Measurements from ENCODE around the gene CACNA1S.
A peak's percentile ranks its signal among the peaks of the same experiment; 100 is the strongest.

The CACNA1S gene

GRCh38 chr1:201112173-201112731 is at the start of gene CACNA1S:
Gene CACNA1S (minus strand): TSS chr1:201112426. CDS start chr1:201112339, 87 bp downstream.
- FAIRE-seq (no peak), DNase-seq (ENCODE audit: insufficient read length, low spot score) (no peak)

- DNase-seq (ENCODE audit: insufficient read length, low spot score) (no peak), FAIRE-seq (no peak)
Observed at GRCh38 chr1:201157949-201158348, 45.7 kb upstream of the CACNA1S start.

- DNase-seq (ENCODE audit: insufficient read length, low spot score) (no peak), FAIRE-seq (no peak)
Observed at GRCh38 chr1:201156819-201157218, 44.6 kb upstream of the CACNA1S start.

- no peak for FAIRE-seq
- DNase-seq (ENCODE audit: insufficient read length, low spot score): no peak
Observed at GRCh38 chr1:201156346-201156745, 44.1 kb upstream of the CACNA1S start.

GRCh38 chr1:201155354-201155753 is 43.1 kb upstream of the CACNA1S start:
- FAIRE-seq: no peak
- no peak for DNase-seq (ENCODE audit: insufficient read length, low spot score)

- DNase-seq (ENCODE audit: insufficient read length, low spot score): peak; percentile 95
- FAIRE-seq: peak; percentile 87
Observed at GRCh38 chr1:201154389-201155165, 42.4 kb upstream of the CACNA1S start, which contains the start of gene TMEM9. Gene TMEM9 (minus strand): TSS chr1:201154474. CDS start chr1:201153923, 551 bp downstream.

GRCh38 chr1:201153474-201154388 is 41.5 kb upstream of the CACNA1S start:
- no peak for FAIRE-seq
- DNase-seq (ENCODE audit: insufficient read length, low spot score): peak; percentile 71

GRCh38 chr1:201149400-201149799 is 37.2 kb upstream of the CACNA1S start:
- DNase-seq (ENCODE audit: insufficient read length, low spot score): peak; percentile 44

GRCh38 chr1:201147396-201148015 is 35.3 kb upstream of the CACNA1S start:
- DNase-seq (ENCODE audit: insufficient read length, low spot score) (no peak), FAIRE-seq (no peak)

More at GRCh38 chr1:201149400-201149799, 37.2 kb upstream of the CACNA1S start:
- no peak for FAIRE-seq

- DNase-seq (ENCODE audit: insufficient read length, low spot score): no peak
- no peak for FAIRE-seq
Observed at GRCh38 chr1:201146626-201147390, 34.6 kb upstream of the CACNA1S start.

GRCh38 chr1:201145816-201146215 is 33.6 kb upstream of the CACNA1S start:
- DNase-seq (ENCODE audit: insufficient read length, low spot score) (no peak), FAIRE-seq (no peak)

GRCh38 chr1:201145132-201145531 is 32.9 kb upstream of the CACNA1S start:
- DNase-seq (ENCODE audit: insufficient read length, low spot score): no peak
- FAIRE-seq: no peak

- DNase-seq (ENCODE audit: insufficient read length, low spot score): no peak
- no peak for FAIRE-seq
Observed at GRCh38 chr1:201144701-201145100, 32.5 kb upstream of the CACNA1S start.

GRCh38 chr1:201143726-201144635 is 31.8 kb upstream of the CACNA1S start:
- no peak for DNase-seq (ENCODE audit: insufficient read length, low spot score)
- FAIRE-seq: no peak

GRCh38 chr1:201142849-201143725 is 30.9 kb upstream of the CACNA1S start:
- FAIRE-seq (no peak), DNase-seq (ENCODE audit: insufficient read length, low spot score) (no peak)

GRCh38 chr1:201142011-201142848 is 30.0 kb upstream of the CACNA1S start:
- DNase-seq (ENCODE audit: insufficient read length, low spot score): no peak
- no peak for FAIRE-seq

GRCh38 chr1:201141418-201141817 is 29.2 kb upstream of the CACNA1S start:
- FAIRE-seq (no peak), DNase-seq (ENCODE audit: insufficient read length, low spot score) (no peak)
